Measurements from ENCODE around the gene ERG.

ERG gene

GRCh38 chr21:38333301-38334272, 164.7 kb downstream of the ERG start:
- no peak overlapping the region for H3K27ac ChIP-seq
- POLR2A ChIA-PET (ENCODE audit: low non-redundant PET) = no interaction called here
- no peak for TF ChIP-seq CTCF (conservative IDR thresholded peaks at IDR 0.05; ENCODE audit: low read depth)
- CTCF ChIA-PET = no interaction called here
- DNase-seq (ENCODE audit: low spot score) = no peak

DNA sequence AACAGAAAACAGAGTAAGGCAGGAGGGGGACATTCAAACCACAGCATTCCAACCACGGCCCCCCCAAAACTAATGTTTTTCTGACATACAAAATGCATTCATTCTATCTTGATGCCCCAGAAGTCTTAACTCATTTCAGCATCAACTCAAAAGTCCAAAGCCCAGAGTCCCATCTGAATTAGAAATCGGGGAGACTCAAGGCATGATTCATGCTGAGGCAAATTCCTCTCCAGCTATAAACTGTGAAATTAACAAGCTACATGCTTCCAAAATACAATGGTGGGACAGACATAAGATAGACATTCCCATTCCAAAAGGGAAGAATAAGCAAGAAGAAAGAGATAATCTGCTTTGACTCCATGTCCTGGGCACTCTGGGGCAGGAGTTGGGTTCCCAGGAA, 167.6 kb downstream of the ERG start:
- POLR2A ChIA-PET (ENCODE audit: low non-redundant PET) = no interaction called here

More for the DNA sequence above, 167.6 kb downstream of the ERG start:
- CTCF ChIA-PET = interaction anchor here (0.5 kb wide), 1 partner anchor 637 kb away, joined by 3 read pairs; no protein-coding TSS in a partner anchor
- DNase-seq (ENCODE audit: low spot score) = no peak
- no peak overlapping the region for H3K27ac ChIP-seq
- no peak for TF ChIP-seq CTCF (conservative IDR thresholded peaks at IDR 0.05; ENCODE audit: low read depth)
